ENCODE data around the gene DEDD2. TPM values are rescaled to one million over a fixed set of nuclear protein-coding genes. Genes with fewer than 3 reads are reported as not detected.

Gene DEDD2
- total RNA-seq, 1 donor from 2014 or later, result 25.3 TPM

DNA sequence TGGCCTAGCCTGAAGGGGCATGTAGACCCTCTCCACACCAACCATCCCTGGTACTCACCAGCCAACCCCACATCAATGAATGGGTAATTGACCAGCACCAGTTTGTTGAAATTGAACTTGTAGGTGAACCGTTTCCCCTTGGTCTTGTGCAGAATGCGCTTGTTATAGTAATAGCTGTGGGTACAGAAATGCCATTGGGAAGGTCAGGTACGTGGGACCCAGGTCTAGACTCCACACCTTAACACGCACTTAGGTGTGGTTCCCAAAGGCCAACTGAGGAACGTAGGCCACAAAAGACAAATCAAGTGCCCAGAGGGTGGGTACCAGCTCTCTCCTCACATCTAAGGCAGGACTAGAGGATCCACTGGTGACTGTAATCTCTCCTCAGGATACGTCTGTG is 32.3 kb upstream of the DEDD2 start:
- no peak for DNase-seq (ENCODE audit: extremely low spot score in 2 of 2)
- peak overlapping the region; percentile 100 for H3K27ac ChIP-seq
- H3K4me3 ChIP-seq, result no peak overlapping the region
- intact Hi-C loops (cut with DNase I), result no loop called here
- H3K36me3 ChIP-seq, result peaks cover 0 to 17% of the 10 kb centered on the region in 2 donors
- no peak for TF ChIP-seq CTCF (IDR thresholded peaks at IDR 0.05)
- no peak for TF ChIP-seq POLR2AphosphoS5 (IDR thresholded peaks at IDR 0.05; ENCODE audit: insufficient read depth in 1 of 2, low read depth in 1 of 2)
- TF ChIP-seq POLR2A (IDR thresholded peaks at IDR 0.05), result no peak
- H3K4me1 ChIP-seq, result peaks cover 56% of the 10 kb centered on the region
- no peaks in the 10 kb centered on the region for H3K9me3 ChIP-seq
- no peaks in the 10 kb centered on the region for H3K27me3 ChIP-seq

DNA sequence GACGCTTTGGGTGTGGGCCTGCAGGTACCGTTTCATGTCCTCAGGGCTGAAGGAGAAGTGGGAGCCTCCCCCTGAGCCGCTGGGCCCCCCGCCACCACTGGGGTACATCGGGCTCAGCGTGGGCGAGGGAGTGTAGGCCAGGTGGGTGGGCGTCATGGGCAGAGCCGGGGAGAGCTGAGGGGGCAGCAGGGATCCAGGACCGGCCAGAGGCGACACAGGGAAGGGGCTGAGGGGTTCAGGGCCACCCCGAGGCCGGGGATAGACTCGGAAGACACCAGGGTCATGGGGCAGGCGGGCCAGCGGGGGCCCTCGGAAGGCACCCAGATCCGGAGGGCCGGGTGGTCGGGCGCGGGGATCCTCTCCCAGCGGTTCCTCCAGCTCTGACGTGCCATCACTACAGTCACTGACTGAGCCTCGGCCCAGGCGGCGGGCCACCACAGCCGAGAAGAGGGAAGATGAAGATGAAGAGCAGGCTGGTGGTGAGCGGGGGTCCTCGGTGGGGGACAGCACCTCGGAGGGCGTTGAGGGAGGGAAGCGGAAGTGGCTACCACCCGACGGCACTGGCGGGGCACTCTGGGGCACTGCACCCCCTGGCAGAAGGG is 31.8 kb upstream of the DEDD2 start:
- Histone ChIP-seq H3K4me3 (no peak overlapping the region), H3K36me3 (peaks cover 0 to 17% of the 10 kb centered on the region in 2 donors), H3K4me1 (peaks cover 57% of the 10 kb centered on the region), H3K27ac (peak overlapping the region; percentile 100), H3K9me3 (no peaks in the 10 kb centered on the region), H3K27me3 (no peaks in the 10 kb centered on the region)
- intact Hi-C loops (cut with DNase I), result no loop called here
- DNase-seq (ENCODE audit: extremely low spot score in 2 of 2), result no peak
- TF ChIP-seq POLR2A (IDR thresholded peaks at IDR 0.05) (no peak), POLR2AphosphoS5 (IDR thresholded peaks at IDR 0.05; ENCODE audit: insufficient read depth in 1 of 2, low read depth in 1 of 2) (no peak), CTCF (IDR thresholded peaks at IDR 0.05) (no peak)

- Histone ChIP-seq H3K27ac (no peak overlapping the region), H3K4me1 (peaks cover 64% of the 10 kb centered on the region)
These were observed 31.0 kb upstream of the DEDD2 start for GRCh38 chr19:42248270-42249148.

DNA sequence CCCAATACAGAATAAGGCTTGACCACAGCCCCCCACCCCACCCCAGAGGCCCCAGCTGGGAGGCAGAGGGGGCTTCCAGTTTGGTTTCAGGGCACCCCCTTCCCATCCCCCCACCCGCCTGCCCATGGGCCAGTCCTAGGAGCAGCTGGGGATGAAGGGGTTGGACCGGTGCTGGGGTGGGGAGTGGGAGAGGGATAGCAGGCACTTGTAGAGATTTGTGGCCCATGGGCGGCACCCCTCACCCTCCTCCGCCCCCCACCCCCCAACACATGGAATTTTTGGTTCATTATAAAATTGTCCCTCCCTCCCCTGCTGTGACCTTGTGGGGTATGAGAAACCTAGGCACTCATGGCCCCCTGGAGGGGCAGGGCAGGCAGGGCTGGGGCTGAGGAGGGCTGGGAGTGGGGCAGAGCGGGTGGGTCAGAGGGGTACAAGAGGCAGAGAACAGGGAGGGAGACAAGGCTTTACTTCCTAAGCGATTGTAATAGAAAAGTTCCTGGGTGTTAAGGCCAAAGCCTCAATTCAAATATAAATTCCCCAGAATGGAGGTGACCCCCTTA is 30.2 kb upstream of the DEDD2 start:
- peaks cover 60% of the 10 kb centered on the region for H3K4me1 ChIP-seq
- H3K9me3 ChIP-seq, result no peaks in the 10 kb centered on the region
- no peak overlapping the region for H3K4me3 ChIP-seq
- TF ChIP-seq POLR2AphosphoS5 (IDR thresholded peaks at IDR 0.05; ENCODE audit: insufficient read depth in 1 of 2, low read depth in 1 of 2), result no peak
- no peak for TF ChIP-seq CTCF (IDR thresholded peaks at IDR 0.05)
- no peak for TF ChIP-seq POLR2A (IDR thresholded peaks at IDR 0.05)
- intact Hi-C loops (cut with DNase I), result no loop called here
- H3K27ac ChIP-seq, result no peak overlapping the region
- H3K27me3 ChIP-seq, result no peaks in the 10 kb centered on the region
- H3K36me3 ChIP-seq, result peaks cover 0 to 17% of the 10 kb centered on the region in 2 donors
- DNase-seq (ENCODE audit: extremely low spot score in 2 of 2), result no peak

More at GRCh38 chr19:42248270-42249148, 31.0 kb upstream of the DEDD2 start:
- TF ChIP-seq CTCF (IDR thresholded peaks at IDR 0.05) (no peak), POLR2AphosphoS5 (IDR thresholded peaks at IDR 0.05; ENCODE audit: insufficient read depth in 1 of 2, low read depth in 1 of 2) (peak in 1 of 2 donors; percentile 20)
- DNase-seq (ENCODE audit: extremely low spot score in 2 of 2), result no peak
- no peak overlapping the region for H3K4me3 ChIP-seq
- no peaks in the 10 kb centered on the region for H3K9me3 ChIP-seq
- no peaks in the 10 kb centered on the region for H3K27me3 ChIP-seq
- peaks cover 0 to 17% of the 10 kb centered on the region in 2 donors for H3K36me3 ChIP-seq
- intact Hi-C loops (cut with DNase I), result no loop called here
